Measurements from ENCODE around the gene RNF125.

Gene RNF125

DNA sequence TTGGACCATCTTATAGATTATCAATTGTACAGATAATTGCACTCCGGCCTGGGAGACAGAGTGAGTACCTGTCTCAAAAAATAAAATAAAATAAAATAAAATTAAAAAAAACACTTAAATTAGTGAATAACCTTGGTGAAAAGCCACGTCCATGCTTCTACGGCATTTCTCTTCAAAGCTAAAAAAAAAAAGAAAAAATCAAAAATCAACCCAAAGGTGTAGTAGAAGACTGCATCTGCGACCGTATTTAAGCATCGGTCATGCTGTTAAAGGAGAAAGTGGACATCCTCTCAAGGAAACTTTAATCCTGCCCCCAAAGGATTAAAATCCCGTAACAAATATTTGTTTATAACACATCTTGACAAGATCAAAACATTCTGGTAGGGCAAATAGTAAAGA is 72.7 kb downstream of the RNF125 start:
- H3K36me3 ChIP-seq (replicated peaks): no peaks in the 10 kb centered on the region
- peak overlapping the region; percentile 88 for H3K27ac ChIP-seq
- H3K4me3 ChIP-seq (ENCODE audit: low read depth, low read length): peak overlapping the region; percentile 67
- in situ Hi-C loops (cut with HindIII; ENCODE audit: low pct_ligation_motif_present, low sequenced_read_pairs): no loop called here
- DNase-seq: no peak
- TF ChIP-seq, protein P1, sequence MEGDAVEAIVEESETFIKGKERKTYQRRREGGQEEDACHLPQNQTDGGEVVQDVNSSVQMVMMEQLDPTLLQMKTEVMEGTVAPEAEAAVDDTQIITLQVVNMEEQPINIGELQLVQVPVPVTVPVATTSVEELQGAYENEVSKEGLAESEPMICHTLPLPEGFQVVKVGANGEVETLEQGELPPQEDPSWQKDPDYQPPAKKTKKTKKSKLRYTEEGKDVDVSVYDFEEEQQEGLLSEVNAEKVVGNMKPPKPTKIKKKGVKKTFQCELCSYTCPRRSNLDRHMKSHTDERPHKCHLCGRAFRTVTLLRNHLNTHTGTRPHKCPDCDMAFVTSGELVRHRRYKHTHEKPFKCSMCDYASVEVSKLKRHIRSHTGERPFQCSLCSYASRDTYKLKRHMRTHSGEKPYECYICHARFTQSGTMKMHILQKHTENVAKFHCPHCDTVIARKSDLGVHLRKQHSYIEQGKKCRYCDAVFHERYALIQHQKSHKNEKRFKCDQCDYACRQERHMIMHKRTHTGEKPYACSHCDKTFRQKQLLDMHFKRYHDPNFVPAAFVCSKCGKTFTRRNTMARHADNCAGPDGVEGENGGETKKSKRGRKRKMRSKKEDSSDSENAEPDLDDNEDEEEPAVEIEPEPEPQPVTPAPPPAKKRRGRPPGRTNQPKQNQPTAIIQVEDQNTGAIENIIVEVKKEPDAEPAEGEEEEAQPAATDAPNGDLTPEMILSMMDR (IDR thresholded peaks at IDR 0.05; ENCODE audit: low read depth, low read length, missing control alignments): no peak
- no peaks in the 10 kb centered on the region for H3K27me3 ChIP-seq (replicated peaks)

DNA sequence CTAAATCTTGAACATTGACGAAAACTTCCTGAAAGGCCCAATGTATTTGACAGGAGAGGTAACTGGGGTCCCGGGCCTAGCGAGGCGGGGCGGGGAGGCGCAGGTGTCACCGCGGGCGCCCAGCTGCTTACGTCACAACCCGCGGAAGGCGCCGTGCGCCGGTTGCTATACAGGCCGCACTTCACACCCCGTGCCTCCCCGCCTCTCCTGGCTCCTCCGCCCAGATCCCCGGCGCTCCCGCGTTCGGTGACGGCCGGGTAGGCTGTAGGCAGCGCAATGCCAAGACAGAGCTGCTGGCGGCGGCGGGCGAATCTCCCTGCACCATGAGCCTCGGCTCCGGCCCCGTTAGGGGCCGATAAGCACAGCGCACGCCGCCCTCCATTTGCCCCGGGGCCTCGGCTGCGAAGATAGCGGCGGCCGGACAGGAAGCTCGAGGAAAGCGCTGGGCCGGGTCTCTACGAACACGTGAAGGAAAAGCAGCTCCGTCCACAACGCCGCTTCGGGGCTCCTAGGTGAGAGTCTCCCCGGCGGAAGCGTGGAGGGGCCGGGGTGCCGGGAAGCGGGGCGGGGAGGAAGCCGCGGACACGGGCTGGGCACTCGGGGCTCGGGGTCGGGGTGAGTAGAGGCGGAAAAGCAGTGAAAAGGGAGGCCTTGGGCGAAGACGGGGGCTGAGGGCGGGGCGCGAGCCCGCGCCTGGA is 73.2 kb downstream of the RNF125 start, which contains the start of gene RNF138:
Gene RNF138, plus strand, starts transcription at position 151 of the 698 bp plus-strand sequence. CDS start 903 bp downstream, outside the sequence.
- H3K36me3 ChIP-seq (replicated peaks): no peaks in the 10 kb centered on the region
- DNase-seq: peak; percentile 56
- TF ChIP-seq, protein P1 (IDR thresholded peaks at IDR 0.05; ENCODE audit: low read depth, low read length, missing control alignments): no peak
- H3K27me3 ChIP-seq (replicated peaks): no peaks in the 10 kb centered on the region
- peak within 1 kb of the TSS; percentile 88 for H3K27ac ChIP-seq
- in situ Hi-C loops (cut with HindIII; ENCODE audit: low pct_ligation_motif_present, low sequenced_read_pairs): no loop called here
- H3K4me3 ChIP-seq (ENCODE audit: low read depth, low read length): peak within 1 kb of the TSS; percentile 90

DNA sequence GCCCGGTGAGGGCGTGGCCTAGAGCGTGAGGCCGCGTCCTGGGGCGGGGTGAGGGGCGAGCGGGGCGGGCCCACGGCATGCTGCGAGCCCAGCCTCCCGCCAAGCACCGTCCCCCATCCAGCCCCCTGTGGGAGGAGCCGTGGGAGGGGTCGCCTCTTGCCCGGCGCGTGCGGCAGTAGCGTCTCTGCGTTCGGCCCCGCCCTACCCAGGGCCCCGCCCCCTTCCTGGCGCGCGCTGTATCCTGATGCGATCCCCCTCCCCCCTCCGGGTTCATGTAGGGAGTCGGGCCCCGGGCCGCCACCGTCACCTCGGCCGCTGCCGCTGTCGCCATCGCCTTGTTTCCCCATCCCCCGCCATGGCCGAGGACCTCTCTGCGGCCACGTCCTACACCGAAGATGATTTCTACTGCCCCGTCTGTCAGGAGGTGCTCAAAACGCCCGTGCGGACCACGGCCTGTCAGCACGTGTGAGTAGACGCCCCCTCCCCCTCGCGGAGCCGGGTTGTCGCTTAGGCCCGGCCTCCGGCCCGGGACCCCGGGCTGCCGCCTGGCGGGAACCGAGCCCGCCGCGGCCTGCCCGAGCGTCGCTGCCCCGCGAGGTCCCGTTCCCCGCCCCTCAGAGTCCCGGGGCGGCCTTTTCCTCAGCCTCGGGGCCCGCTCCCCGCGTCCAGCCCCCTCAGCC is 73.9 kb downstream of the RNF125 start:
- Histone ChIP-seq H3K4me3 (ENCODE audit: low read depth, low read length) (peak overlapping the region; percentile 90), H3K36me3 (replicated peaks) (no peaks in the 10 kb centered on the region), H3K27me3 (replicated peaks) (no peaks in the 10 kb centered on the region), H3K27ac (peak overlapping the region; percentile 88)
- in situ Hi-C loops (cut with HindIII; ENCODE audit: low pct_ligation_motif_present, low sequenced_read_pairs): no loop called here
- peak; percentile 96 for DNase-seq
- TF ChIP-seq, protein P1 (IDR thresholded peaks at IDR 0.05; ENCODE audit: low read depth, low read length, missing control alignments): no peak

DNA sequence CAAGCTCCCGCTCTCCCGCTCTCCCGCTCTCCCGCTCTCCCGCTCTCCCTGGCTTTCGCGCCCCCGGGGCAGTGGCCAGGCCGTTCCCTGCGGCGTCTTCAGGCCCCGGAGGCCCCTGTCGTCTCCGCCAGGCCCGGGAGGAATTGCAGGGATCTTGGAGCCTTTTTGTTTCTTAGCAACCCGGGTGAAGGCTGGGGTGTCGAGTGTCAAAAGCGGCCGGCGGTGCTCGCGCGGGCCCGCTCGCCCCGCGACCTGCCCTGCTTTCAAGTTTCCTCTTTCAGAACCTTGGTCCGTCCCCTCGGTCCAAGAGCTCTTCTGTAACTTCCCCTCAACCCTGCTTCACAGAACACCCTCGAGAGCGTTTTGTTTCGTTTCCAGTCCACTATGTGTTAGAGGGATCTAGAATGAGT is 74.5 kb downstream of the RNF125 start:
- TF ChIP-seq, protein P1 (IDR thresholded peaks at IDR 0.05; ENCODE audit: low read depth, low read length, missing control alignments): no peak
- Histone ChIP-seq H3K4me3 (ENCODE audit: low read depth, low read length) (peak overlapping the region; percentile 90), H3K36me3 (replicated peaks) (no peaks in the 10 kb centered on the region), H3K27me3 (replicated peaks) (no peaks in the 10 kb centered on the region), H3K27ac (peak overlapping the region; percentile 65)
- peak; percentile 37 for DNase-seq
- in situ Hi-C loops (cut with HindIII; ENCODE audit: low pct_ligation_motif_present, low sequenced_read_pairs): no loop called here

DNA sequence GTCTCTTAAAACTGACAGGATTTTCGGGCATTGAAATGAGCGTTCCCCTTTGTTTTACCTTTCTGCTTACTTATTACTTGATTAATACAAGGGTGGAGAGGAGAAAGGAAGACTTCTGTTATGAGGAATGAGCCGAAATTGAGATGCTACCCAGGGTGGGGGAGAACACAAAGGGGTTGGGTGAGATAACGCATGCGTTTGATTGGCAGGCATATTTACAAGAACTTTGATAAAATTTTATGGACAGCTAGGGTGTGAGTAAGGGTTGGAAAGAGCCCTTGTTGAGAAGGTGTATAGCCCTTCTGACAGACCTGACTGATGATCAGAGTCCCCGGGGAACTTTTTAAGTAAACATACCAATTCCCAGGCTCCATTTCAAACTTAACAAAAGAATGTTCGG is 74.9 kb downstream of the RNF125 start:
- in situ Hi-C loops (cut with HindIII; ENCODE audit: low pct_ligation_motif_present, low sequenced_read_pairs): no loop called here

More for the DNA sequence above, 74.9 kb downstream of the RNF125 start:
- Histone ChIP-seq H3K4me3 (ENCODE audit: low read depth, low read length) (peak overlapping the region; percentile 90), H3K36me3 (replicated peaks) (no peaks in the 10 kb centered on the region), H3K27ac (peak overlapping the region; percentile 65), H3K27me3 (replicated peaks) (no peaks in the 10 kb centered on the region)
- TF ChIP-seq, protein P1 (IDR thresholded peaks at IDR 0.05; ENCODE audit: low read depth, low read length, missing control alignments): no peak
- peak; percentile 11 for DNase-seq
